Measurements from ENCODE around the gene TOB1.
"Not testable (repeated sequence)": the region's sequence is repeated elsewhere in the genome, so short reads cannot be mapped to it uniquely, and the experiment has no call there.

The TOB1 gene

DNA sequence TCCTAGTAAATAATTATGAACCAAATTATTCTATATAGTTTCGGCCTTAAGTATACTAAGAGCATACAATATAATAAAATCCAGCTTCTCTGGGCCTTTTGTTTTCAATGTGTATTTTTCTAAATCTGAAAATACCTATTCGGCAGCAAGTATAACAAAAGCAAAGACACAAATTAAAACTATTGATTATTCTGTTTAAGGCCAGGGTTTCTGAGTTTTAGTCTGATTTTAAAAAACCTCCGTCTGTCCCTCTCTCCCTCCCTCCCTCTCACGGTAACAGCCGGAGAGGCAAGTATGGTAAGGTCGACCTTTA is 1.5 kb downstream of the TOB1 start:
- no peak for DNase-seq (ENCODE audit: low spot score)
- in situ Hi-C loops (cut with MboI; ENCODE audit: low pct_unique_long_range_greater_than_20kb, low sequenced_read_pairs, unreplicated experiment) = loop anchor here (5.0 kb wide), 1 partner anchor 93 kb away; no protein-coding TSS in a partner anchor
- TF ChIP-seq, protein P1, sequence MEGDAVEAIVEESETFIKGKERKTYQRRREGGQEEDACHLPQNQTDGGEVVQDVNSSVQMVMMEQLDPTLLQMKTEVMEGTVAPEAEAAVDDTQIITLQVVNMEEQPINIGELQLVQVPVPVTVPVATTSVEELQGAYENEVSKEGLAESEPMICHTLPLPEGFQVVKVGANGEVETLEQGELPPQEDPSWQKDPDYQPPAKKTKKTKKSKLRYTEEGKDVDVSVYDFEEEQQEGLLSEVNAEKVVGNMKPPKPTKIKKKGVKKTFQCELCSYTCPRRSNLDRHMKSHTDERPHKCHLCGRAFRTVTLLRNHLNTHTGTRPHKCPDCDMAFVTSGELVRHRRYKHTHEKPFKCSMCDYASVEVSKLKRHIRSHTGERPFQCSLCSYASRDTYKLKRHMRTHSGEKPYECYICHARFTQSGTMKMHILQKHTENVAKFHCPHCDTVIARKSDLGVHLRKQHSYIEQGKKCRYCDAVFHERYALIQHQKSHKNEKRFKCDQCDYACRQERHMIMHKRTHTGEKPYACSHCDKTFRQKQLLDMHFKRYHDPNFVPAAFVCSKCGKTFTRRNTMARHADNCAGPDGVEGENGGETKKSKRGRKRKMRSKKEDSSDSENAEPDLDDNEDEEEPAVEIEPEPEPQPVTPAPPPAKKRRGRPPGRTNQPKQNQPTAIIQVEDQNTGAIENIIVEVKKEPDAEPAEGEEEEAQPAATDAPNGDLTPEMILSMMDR (IDR thresholded peaks at IDR 0.05; ENCODE audit: extremely low read depth, insufficient read depth, missing control alignments) = no peak

DNA sequence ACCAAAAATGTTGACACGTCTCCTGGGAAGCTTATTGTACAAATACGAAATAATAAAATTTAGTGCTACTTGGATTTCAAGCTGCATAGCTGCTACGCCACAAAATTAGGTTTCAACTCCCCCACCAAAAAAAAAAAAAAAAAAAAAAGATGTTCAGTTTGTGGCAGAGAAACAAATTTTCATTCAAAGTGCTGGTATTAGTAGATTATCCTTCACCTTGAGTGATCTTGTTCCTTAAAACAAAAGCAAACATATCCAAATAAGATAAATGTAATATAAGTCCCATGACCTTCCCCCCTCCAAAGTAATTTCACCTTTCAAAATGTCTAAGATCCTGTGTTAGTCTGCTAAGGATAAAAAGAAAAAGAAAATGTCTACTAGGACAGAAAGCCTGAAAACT is 2.2 kb downstream of the TOB1 start:
- DNase-seq (ENCODE audit: low spot score) = no peak
- in situ Hi-C loops (cut with MboI; ENCODE audit: low pct_unique_long_range_greater_than_20kb, low sequenced_read_pairs, unreplicated experiment) = loop anchor here (5.0 kb wide), 1 partner anchor 93 kb away; no protein-coding TSS in a partner anchor
- TF ChIP-seq, protein P1 (IDR thresholded peaks at IDR 0.05; ENCODE audit: extremely low read depth, insufficient read depth, missing control alignments) = no peak

DNA sequence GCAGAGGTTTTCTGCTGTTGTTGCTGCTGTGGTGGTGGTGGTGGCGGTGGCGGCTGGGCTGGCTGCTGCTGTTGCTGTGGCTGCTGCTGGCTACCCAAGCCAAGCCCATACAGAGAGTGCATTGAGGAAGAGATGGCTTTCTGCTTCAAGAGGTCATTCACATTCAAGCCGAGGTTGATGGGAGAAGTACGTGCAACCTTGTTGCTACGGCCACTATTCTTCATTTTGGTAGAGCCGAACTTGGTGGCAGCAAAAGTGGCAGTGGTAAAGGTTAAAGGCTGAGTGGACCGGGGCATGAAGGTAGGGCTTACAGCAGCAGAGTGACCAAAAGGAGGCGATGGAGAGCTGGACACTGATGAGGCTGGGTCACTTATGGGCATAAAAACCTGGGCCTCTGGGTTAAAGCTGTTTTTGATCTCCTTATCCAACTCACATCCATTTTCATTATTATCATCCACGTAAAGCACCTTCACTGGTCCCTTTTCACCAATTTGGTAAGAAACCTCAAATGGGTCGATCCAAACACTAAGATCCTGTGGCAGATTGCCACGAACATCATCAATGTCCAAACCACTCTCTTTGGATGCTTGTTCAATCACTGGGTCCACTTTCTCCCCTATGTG is 2.8 kb downstream of the TOB1 start:
- in situ Hi-C loops (cut with MboI; ENCODE audit: low pct_unique_long_range_greater_than_20kb, low sequenced_read_pairs, unreplicated experiment) = loop anchor here (5.0 kb wide), 1 partner anchor 94 kb away; no protein-coding TSS in a partner anchor
- DNase-seq (ENCODE audit: low spot score) = no peak
- TF ChIP-seq, protein P1 (IDR thresholded peaks at IDR 0.05; ENCODE audit: extremely low read depth, insufficient read depth, missing control alignments) = peak; percentile 59

DNA sequence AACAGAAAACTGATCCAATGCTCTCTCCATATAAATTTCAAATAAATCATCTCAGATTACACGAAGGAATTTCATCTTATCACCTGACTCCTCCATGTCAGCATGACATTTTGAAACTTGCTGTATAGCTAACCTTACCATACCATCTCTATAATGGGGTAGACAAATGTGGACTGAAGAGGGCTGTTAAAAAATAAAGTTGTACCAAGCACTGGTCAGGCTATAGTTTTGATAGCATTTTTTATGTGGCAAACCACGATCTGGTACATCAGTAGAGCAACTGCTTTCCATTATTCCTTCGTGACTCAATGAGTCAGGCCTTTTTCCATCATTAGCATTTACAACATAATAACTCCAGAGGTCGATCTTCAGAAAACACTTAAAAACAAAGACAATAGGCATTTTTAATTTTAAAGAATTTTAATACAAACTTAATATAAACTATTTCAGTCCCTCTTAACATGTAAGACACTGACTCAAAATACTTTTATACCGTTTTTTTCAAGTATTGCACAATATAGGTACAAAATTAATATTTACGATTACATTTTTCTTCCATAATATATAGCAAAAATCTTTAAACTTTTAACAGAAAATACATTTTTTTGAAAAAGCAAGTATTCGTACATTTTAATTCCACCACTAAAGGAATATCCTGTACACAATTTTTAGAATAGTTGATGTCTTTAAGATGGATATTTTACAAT is 4.2 kb downstream of the TOB1 start:
- no peak for DNase-seq (ENCODE audit: low spot score)
- in situ Hi-C loops (cut with MboI; ENCODE audit: low pct_unique_long_range_greater_than_20kb, low sequenced_read_pairs, unreplicated experiment) = loop anchor here (5.0 kb wide), 1 partner anchor 95 kb away; no protein-coding TSS in a partner anchor

DNA sequence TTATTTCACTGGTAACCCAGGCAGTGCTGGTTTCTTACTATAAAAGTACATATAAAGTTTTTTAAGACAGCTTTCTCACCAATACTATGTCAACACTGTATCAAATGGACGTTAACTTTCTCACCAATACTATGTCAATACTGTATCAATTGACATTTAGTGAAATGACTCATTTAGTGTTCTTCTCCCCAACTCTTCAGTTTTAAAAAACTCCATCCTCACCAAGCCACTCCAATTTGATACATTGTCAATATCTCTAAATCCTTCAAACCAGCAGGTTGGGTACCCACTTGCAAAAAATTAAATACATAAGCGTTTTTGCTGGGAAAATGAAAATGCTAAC is 4.8 kb downstream of the TOB1 start:
- DNase-seq (ENCODE audit: low spot score) = no peak
- TF ChIP-seq, protein P1 (IDR thresholded peaks at IDR 0.05; ENCODE audit: extremely low read depth, insufficient read depth, missing control alignments) = no peak
- in situ Hi-C loops (cut with MboI; ENCODE audit: low pct_unique_long_range_greater_than_20kb, low sequenced_read_pairs, unreplicated experiment) = loop anchor here (5.0 kb wide), 1 partner anchor 96 kb away; no protein-coding TSS in a partner anchor

More for the DNA sequence above, 4.2 kb downstream of the TOB1 start:
- TF ChIP-seq, protein P1 (IDR thresholded peaks at IDR 0.05; ENCODE audit: extremely low read depth, insufficient read depth, missing control alignments) = no peak

DNA sequence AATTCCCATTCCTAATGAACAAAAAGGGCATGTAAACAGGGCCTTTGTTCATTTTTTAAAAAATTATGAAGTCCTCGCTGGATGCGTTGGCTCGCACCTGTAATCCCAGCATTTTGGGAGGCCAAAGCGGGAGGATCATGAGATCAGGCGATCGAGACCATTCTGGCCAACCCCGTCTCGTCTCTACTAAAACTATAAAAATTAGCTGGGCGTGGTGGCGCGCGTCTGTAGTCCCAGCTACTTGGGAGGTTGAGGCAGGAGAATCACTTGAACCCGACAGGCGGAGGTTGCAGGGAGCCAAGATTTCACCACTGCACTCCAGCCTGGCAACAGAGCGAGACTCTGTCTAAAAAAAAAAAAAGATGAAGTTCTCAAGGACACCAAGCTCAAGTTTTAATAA is 6.4 kb downstream of the TOB1 start:
- in situ Hi-C loops (cut with MboI; ENCODE audit: low pct_unique_long_range_greater_than_20kb, low sequenced_read_pairs, unreplicated experiment) = loop anchor here (5.0 kb wide), 1 partner anchor 98 kb away; no protein-coding TSS in a partner anchor
- DNase-seq (ENCODE audit: low spot score) = not testable (repeated sequence)
